Stimulated activated memory B cell treated with anti-CD40 and anti-IgM and Interleukin-4, amounts not matched to agents 10 μg/mL and 1 μg/mL and 100 μg/mL, for 72 hours (primary cell): ENCODE data around the gene TEX38.
A peak's percentile ranks its signal among the peaks of the same experiment; 100 is the strongest.

ENCODE experiments used
- ATAC-seq: fragments of 150-1000 bp; cut with Tn5 transposase; 2 replicates; pipeline ENCODE4 v1.10.0; 2021
- H3K27ac Mint-ChIP-seq: one replicate; pipeline ENCODE4 v1.8.0; 2022; ENCODE audit warnings: mild to moderate bottlenecking, mixed read lengths
- H3K27me3 Mint-ChIP-seq: one replicate; pipeline ENCODE4 v1.8.0; 2022; ENCODE audit warnings: mixed read lengths
- H3K36me3 Mint-ChIP-seq: one replicate; pipeline ENCODE4 v1.8.0; 2022; ENCODE audit warnings: mixed read lengths
- H3K4me1 Mint-ChIP-seq: one replicate; pipeline ENCODE4 v1.8.0; 2022; ENCODE audit warnings: mixed read lengths
- H3K4me3 Mint-ChIP-seq: one replicate; pipeline ENCODE4 v1.8.0; 2022; ENCODE audit warnings: mild to moderate bottlenecking, moderate library complexity, mixed read lengths
- H3K9me3 Mint-ChIP-seq: one replicate; pipeline ENCODE4 v1.8.0; 2022; ENCODE audit warnings: mixed read lengths

TEX38 gene

DNA sequence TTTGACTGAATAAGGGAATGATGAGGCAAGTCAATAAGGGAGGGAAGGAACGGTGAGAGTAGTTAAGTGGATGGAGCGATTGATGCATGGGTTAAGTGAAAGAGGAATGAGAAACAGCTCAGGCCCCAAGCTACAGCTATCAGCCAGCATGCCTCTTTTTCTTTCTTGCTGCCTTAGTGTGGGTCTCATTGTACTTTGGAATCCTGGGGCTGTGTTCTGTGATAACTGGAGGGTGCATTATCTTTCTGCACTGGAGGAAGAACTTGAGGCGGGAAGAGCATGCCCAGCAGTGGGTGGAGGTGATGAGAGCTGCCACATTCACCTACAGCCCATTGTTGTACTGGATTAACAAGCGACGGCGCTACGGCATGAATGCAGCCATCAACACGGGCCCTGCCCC, 1.0 kb downstream of the TEX38 start:
- H3K27me3 Mint-ChIP-seq, result no peaks in the 10 kb centered on the region
- H3K27ac Mint-ChIP-seq, result no peak overlapping the region
- peaks cover 25% of the 10 kb centered on the region for H3K36me3 Mint-ChIP-seq

DNA sequence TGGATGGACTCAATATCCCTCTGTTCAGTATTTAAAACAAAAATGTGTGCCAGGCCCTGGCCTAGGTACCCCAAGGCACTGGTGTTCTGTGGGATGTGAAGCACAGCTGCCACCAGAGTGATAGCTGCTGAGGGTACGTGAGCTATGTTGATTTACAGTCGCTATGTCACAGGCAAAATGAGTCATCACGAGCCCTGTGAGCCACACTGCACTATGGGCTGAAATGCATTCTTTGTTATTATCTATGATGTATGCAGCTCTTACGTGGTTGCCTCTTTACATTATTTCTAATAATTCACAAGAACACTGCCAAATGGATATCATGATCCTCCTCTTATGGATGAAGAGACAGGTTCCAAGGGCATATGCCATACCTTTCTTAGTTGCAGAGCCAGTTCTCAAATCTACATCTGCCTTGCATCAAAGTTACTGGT, 2.1 kb downstream of the TEX38 start:
- Mint-ChIP-seq H3K27ac (no peak overlapping the region), H3K36me3 (peaks cover 36% of the 10 kb centered on the region), H3K4me3 (no peak overlapping the region), H3K9me3 (no peaks in the 10 kb centered on the region), H3K27me3 (no peaks in the 10 kb centered on the region), H3K4me1 (peaks cover 15% of the 10 kb centered on the region)
- no peak for ATAC-seq

More for the DNA sequence above, 1.0 kb downstream of the TEX38 start:
- peaks cover 15% of the 10 kb centered on the region for H3K4me1 Mint-ChIP-seq
- no peaks in the 10 kb centered on the region for H3K9me3 Mint-ChIP-seq
- H3K4me3 Mint-ChIP-seq, result no peak overlapping the region
- no peak for ATAC-seq

DNA sequence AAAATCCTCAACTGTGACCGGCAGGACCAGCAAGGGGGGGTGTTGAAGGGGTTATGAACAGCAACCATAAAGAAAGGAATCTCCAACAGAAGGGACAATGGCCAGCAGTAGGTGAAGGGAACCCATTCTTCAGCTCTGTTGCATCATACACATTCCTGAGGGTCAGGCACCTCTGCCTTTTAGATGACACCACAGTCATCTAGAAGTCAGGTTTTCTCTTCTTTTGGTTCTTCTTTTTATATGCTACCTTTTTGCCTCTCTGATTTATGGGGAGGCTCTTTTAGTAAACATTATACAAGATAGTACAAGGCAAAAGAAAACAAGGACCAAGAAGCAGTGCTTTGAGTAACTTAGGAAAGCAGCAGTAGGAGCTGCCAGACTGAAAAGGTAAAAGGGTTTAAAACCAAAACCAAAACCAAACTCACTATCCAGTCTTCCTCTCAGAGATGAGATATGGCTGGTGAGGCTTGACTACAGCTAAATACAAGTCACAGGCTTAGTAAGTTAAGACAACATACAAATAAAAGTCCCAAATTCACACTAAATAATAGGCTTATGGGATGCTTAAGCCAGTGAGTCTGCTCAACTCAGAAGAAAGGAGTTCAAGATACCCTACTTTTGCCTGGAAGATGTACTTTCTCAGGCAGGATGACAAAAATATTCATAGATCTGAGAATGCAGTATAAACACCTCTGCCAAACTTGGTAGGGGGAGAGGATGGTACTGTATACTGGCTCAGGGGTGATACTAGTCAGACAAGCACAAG, 4.1 kb downstream of the TEX38 start:
- H3K9me3 Mint-ChIP-seq, result peaks cover 3% of the 10 kb centered on the region
- peaks cover 52% of the 10 kb centered on the region for H3K36me3 Mint-ChIP-seq
- H3K27ac Mint-ChIP-seq, result peak overlapping the region; percentile 54
- no peak overlapping the region for H3K4me3 Mint-ChIP-seq
- ATAC-seq, result no peak
- peaks cover 15% of the 10 kb centered on the region for H3K4me1 Mint-ChIP-seq
- no peaks in the 10 kb centered on the region for H3K27me3 Mint-ChIP-seq

DNA sequence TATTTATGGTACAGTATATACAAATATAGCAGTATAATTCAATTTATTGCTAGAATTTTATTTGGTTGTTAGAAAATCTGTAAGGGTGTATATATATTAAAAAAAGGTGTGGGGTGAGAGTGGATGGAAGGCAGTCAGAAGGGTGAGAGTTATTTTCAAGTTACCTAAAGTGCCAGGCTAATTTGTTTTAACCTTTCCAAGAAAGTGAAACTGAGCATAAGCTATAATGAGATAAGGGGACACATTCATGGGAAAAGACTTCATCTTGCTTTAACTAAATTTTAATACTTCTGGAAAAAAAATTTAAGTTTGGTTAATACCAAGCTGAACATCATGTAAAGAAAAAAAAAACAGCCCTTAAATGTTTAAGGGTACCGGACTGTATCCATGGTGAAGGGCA, 4.9 kb downstream of the TEX38 start:
- Mint-ChIP-seq H3K36me3 (peaks cover 60% of the 10 kb centered on the region), H3K27me3 (no peaks in the 10 kb centered on the region), H3K4me3 (no peak overlapping the region), H3K4me1 (peaks cover 15% of the 10 kb centered on the region), H3K9me3 (peaks cover 3% of the 10 kb centered on the region), H3K27ac (peak overlapping the region; percentile 54)
- ATAC-seq, result no peak

DNA sequence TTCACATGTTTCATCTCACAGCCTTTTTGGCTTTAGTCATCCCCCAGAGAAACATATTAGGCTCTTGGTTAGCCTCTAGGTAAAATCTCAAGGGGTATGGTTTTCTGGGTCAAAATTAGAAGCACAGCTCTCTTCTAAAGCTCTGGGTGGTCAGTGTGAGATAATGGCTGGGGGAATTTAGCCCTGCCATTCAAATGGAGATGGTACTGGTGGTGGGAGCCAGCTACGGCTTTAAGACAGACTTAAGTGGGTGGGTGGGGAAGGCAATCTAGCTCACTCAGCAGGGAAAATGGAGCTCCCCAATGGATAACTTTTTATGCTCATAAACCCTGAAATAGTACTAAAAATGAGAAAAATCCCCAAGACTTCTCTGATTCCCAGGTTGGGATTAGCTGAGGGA, 5.7 kb downstream of the TEX38 start:
- peaks cover 3% of the 10 kb centered on the region for H3K9me3 Mint-ChIP-seq
- H3K36me3 Mint-ChIP-seq, result peaks cover 67% of the 10 kb centered on the region
- H3K4me1 Mint-ChIP-seq, result peaks cover 15% of the 10 kb centered on the region
- peak overlapping the region; percentile 54 for H3K27ac Mint-ChIP-seq
- H3K4me3 Mint-ChIP-seq, result no peak overlapping the region
- no peaks in the 10 kb centered on the region for H3K27me3 Mint-ChIP-seq
- ATAC-seq, result no peak

DNA sequence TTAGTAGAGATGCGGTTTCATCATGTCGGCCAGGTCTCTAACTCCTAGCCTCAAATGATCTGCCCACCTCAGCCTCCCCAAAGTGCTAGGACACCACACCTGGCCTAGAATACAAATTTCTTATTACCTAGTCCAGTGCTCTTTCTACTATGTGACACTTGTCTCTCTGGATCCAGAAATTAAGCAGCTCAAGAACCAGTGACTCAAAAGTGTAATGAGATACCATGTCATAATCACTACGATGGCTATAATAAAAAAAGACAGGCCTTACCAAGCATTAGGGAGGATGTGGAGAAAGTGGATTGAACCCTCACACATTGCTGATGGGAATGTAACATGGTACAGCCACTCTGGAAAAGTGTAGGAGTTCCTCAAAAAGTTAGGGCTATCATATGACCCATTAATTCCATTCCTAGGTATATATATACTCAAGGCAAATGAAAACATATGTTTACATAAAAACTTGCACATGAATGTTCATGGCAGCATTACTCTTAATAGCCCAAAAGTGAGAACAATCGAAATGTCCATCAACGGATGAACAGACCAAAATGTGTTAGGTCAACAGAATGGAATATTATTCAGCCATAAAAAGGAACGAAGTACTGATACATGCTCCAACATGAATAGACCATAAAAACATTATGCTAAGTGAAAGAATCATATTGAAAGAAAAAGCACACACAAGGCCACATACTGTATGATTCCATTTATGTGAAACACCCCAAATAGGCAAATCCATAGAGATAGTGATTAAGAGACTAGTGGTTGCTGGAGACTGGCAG, 8.3 kb downstream of the TEX38 start:
- Mint-ChIP-seq H3K4me1 (peaks cover 15% of the 10 kb centered on the region), H3K36me3 (peaks cover 76% of the 10 kb centered on the region), H3K27ac (no peak overlapping the region), H3K27me3 (no peaks in the 10 kb centered on the region), H3K4me3 (no peak overlapping the region), H3K9me3 (peaks cover 3% of the 10 kb centered on the region)
- no peak for ATAC-seq

DNA sequence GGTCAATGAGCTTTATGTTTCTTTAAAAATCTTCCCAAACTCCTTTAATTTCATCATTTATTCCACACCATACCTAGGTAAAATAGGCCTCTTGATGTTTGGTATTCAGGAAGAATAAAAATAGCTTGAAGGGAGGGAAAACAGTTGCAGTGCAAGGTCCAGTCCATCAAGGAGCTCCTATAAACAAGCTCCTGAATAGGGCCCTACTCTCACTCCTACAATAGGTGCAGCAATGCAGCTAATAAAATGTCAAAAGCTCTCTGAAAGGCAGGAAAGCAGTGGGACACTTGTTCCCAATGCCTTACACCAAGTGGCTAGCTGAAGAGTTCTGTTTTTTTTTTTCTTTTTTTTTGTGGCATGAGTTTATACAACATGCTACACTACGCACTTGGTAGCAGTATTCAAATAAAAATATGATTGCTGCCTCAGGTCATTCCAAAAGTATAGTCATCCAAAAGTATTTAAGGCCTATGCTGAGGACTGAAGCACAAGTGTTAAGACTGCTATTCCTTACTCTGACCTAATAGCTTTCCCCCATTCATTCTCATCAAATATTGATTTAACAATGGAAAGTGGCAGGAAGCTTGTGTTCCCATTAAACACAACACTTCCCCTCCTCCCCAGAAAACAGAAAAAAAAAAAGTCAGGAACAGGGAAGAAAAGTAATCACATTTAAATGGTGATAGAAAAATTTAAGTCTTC, 9.8 kb downstream of the TEX38 start:
- Mint-ChIP-seq H3K27me3 (no peaks in the 10 kb centered on the region), H3K27ac (peak overlapping the region; percentile 29), H3K4me3 (no peak overlapping the region), H3K4me1 (peaks cover 11% of the 10 kb centered on the region), H3K9me3 (peaks cover 3% of the 10 kb centered on the region), H3K36me3 (peaks cover 86% of the 10 kb centered on the region)
- ATAC-seq, result no peak

DNA sequence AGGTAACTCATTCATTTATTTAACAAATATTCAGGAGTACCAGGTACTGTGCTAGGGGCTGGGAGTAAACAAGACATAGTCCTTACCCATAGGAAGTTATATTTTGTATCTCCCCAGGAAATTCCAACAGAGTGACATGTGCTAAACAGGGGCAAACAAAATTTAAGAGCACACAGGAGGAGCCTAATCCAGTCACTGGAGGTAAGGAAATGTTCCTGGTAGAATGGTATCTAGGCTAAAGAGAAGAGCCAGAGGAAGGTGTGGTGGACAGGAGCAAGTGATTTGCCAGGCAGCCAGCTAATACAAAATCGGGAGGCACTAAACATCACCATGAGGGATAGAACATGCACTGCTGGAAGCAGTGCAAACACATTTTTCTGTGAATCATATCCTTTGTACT, 10.4 kb downstream of the TEX38 start:
- Mint-ChIP-seq H3K36me3 (peaks cover 86% of the 10 kb centered on the region), H3K27me3 (no peaks in the 10 kb centered on the region), H3K4me3 (no peak overlapping the region), H3K27ac (peak overlapping the region; percentile 29), H3K4me1 (peaks cover 5% of the 10 kb centered on the region), H3K9me3 (peaks cover 3% of the 10 kb centered on the region)
- no peak for ATAC-seq

DNA sequence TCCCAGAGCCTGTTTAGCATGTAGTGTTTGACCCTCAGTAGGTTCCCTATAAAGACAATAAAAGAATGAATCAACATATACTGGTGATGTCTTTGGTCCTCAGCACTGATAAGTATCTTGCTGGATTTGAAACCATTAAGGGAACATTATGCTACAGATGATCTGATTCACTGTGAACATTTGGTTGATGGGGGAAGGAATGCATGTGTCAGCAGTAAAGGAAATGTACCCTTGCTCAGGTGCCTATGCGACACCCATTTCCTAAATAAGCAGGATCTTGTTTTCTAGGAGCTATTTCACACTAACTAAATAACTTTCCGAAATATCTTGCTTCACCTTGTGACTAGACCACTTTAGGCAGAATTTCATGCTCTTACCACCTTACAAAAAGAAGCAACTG, 13.0 kb downstream of the TEX38 start:
- Mint-ChIP-seq H3K27me3 (no peaks in the 10 kb centered on the region), H3K9me3 (peaks cover 3% of the 10 kb centered on the region), H3K4me1 (no peaks in the 10 kb centered on the region), H3K27ac (no peak overlapping the region), H3K4me3 (no peak overlapping the region), H3K36me3 (peaks cover 83% of the 10 kb centered on the region)
- no peak for ATAC-seq

DNA sequence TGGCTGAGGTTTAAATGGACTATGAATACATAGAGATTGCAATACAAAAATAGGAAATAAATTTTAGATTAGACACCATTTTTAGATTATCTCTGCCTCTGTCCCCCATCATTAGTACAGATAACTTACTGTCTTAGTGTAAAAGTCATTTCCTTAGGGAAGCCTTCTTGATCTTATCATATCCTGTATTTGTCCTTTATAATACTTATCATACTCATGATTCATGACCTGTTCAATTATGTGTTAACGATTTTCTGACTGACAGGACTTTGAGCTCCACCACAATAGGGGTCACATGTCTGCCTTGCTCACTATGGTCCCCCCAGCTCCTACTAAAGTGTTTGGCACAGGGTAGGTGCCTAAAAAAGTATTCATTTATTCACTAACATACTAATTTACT, 14.6 kb downstream of the TEX38 start:
- H3K36me3 Mint-ChIP-seq, result peaks cover 79% of the 10 kb centered on the region
- H3K27ac Mint-ChIP-seq, result no peak overlapping the region
- H3K4me1 Mint-ChIP-seq, result no peaks in the 10 kb centered on the region
- no peaks in the 10 kb centered on the region for H3K9me3 Mint-ChIP-seq
- H3K27me3 Mint-ChIP-seq, result no peaks in the 10 kb centered on the region
- H3K4me3 Mint-ChIP-seq, result no peak overlapping the region
- no peak for ATAC-seq

DNA sequence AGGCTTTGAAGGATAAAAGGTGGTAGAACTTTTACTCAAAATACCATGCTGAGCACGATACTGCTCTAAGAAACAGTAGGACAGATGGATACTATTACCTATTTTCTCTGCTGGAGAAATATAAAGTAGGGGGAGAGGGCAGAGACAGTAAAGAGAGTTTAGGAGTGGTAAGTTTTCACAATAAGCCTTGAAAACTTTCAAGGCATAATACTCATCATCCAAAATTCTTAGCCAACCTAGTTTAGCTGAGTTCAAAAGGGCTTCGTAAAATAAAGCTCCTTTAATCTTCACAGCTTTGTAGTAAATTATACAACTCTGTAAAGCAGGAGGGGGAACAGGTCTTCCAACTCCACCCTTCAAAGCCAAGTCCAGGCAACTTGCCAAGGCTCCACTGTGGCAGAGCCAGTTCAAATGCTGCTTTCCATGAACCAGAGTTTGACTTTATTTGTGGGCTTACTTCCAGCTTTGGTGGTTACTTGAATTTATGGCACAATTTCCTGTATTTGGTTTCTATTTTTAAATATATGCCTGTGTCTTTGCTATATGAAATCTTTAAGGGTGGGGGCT, 15.5 kb downstream of the TEX38 start:
- H3K9me3 Mint-ChIP-seq, result no peaks in the 10 kb centered on the region
- no peak overlapping the region for H3K4me3 Mint-ChIP-seq
- peaks cover 77% of the 10 kb centered on the region for H3K36me3 Mint-ChIP-seq
- no peaks in the 10 kb centered on the region for H3K4me1 Mint-ChIP-seq
- no peaks in the 10 kb centered on the region for H3K27me3 Mint-ChIP-seq
- no peak for ATAC-seq
- no peak overlapping the region for H3K27ac Mint-ChIP-seq

DNA sequence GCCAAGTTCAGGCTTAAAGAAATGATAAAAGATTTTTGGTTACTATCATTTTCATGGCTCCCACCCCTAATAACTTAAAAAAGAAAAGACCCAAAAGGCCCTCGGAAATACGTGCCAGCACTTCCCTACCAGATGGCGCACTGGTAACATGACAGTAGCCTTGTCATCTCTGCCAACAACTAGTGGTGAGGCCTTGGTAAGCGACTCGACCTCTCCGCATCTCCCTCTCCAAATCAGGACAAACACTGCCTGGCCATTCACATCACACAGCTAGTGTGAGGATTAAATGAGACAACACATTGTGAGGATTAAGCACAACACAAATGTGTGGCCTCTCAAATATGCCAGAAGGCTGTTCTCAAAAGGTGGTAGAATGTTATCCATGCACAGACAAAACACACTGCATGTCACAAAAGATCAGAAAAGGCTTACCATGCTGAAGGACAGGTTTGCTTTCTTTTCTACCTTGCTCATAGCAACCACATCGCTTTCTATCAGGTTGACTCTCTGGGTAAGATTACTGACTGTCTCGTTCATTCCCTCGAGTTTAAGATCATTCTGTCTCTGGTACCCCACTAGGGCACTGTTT, 16.4 kb downstream of the TEX38 start:
- H3K27me3 Mint-ChIP-seq, result no peaks in the 10 kb centered on the region
- H3K4me3 Mint-ChIP-seq, result no peak overlapping the region
- no peaks in the 10 kb centered on the region for H3K4me1 Mint-ChIP-seq
- H3K27ac Mint-ChIP-seq, result no peak overlapping the region
- no peak for ATAC-seq
- no peaks in the 10 kb centered on the region for H3K9me3 Mint-ChIP-seq
- H3K36me3 Mint-ChIP-seq, result peaks cover 78% of the 10 kb centered on the region

DNA sequence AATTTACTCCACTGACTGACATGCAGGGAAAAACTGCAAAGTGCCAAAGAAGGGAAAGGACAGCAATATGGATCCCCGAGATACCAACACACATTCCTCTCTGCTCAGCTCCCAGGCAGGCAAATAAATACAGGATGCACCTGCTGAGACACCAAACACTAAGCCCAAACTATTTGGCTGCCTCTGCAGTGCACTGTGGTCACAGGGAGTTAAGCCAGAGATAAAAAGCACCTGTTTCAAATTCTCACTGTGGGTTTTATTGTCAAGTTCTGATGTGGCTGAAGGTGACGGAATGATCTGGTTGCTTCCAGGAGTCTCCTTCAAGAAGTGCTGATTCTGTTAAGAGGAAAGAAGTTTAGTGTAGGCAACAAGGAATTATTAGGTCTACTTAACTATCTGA, 17.7 kb downstream of the TEX38 start:
- Mint-ChIP-seq H3K27ac (peak overlapping the region; percentile 22), H3K36me3 (peaks cover 69% of the 10 kb centered on the region), H3K4me1 (no peaks in the 10 kb centered on the region), H3K4me3 (no peak overlapping the region), H3K9me3 (no peaks in the 10 kb centered on the region), H3K27me3 (no peaks in the 10 kb centered on the region)
- no peak for ATAC-seq

DNA sequence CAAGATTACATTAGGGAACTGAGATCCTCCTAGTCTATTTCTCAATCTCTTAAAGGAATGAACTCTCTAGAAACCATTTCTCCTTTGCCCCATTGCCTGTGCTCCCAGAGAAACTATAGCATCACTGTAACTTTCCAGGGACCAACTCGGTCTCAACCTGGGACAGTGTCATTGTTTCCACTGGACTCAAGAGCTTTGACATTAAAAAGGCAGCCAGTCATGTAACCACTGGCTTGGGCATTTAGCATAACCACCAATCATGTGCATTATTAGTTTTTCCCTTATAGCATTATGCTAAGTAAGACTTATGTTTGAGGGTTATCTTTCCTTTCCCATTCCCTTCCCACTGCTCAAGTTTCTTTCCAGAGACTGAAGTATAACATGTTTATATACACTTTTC, 18.2 kb downstream of the TEX38 start:
- ATAC-seq, result peak; percentile 43
- peaks cover 65% of the 10 kb centered on the region for H3K36me3 Mint-ChIP-seq
- no peaks in the 10 kb centered on the region for H3K9me3 Mint-ChIP-seq
- H3K4me3 Mint-ChIP-seq, result no peak overlapping the region
- peak overlapping the region; percentile 22 for H3K27ac Mint-ChIP-seq
- no peaks in the 10 kb centered on the region for H3K4me1 Mint-ChIP-seq
- no peaks in the 10 kb centered on the region for H3K27me3 Mint-ChIP-seq

DNA sequence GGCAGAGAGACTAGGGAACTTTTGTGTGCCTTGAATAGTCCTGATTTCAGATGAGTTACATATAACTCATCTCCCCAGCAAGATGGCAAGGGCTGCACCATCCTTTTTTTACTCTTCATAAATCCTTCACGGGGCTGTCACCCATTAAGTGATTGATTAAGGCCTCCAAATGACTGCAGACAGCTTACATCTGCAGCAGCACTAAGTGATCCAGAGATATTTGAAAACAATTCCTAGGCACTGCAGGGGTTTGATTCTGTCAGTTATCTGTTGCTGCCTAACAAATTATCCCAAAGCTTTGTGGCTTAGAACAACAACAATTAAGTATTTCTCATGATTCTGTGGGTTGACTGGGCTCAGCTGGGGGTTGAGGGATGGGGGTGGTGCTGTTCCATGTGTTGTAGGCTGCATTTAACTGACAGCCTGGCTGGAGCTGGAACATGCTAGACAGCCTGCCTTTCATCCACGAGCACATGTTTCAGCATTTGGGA, 19.3 kb downstream of the TEX38 start:
- peaks cover 66% of the 10 kb centered on the region for H3K36me3 Mint-ChIP-seq
- no peak for ATAC-seq
- no peak overlapping the region for H3K27ac Mint-ChIP-seq

More for the DNA sequence above, 19.3 kb downstream of the TEX38 start:
- Mint-ChIP-seq H3K4me3 (no peak overlapping the region), H3K27me3 (no peaks in the 10 kb centered on the region), H3K4me1 (no peaks in the 10 kb centered on the region), H3K9me3 (peaks cover 3% of the 10 kb centered on the region)
